Measurements from ENCODE around the gene EGFLAM.

EGFLAM gene

GRCh38 chr5:38381361-38381760 lies 123.0 kb downstream of the EGFLAM start:
- Histone ChIP-seq H3K27ac (ENCODE audit: low read length) (no peak overlapping the region), H3K4me1 (ENCODE audit: insufficient read depth, low read length) (peaks cover 32% of the 10 kb centered on the region), H3K27me3 (ENCODE audit: insufficient read depth, low read length) (peaks cover 6% of the 10 kb centered on the region; the same call in 1 of the 2 replicates), H3K36me3 (ENCODE audit: insufficient read depth, low read depth, low read length) (no peaks in the 10 kb centered on the region), H3K4me3 (ENCODE audit: low read length) (no peak overlapping the region), H3K9ac (ENCODE audit: low read depth, low read length) (no peak overlapping the region), H3K9me3 (ENCODE audit: insufficient read depth, low read depth, low read length) (no peaks in the 10 kb centered on the region)

- Histone ChIP-seq H3K4me3 (ENCODE audit: low read length) (no peak overlapping the region), H3K4me1 (ENCODE audit: insufficient read depth, low read length) (peaks cover 32% of the 10 kb centered on the region), H3K27ac (ENCODE audit: low read length) (no peak overlapping the region), H3K27me3 (ENCODE audit: insufficient read depth, low read length) (no peaks in the 10 kb centered on the region; the same call in 1 of the 2 replicates), H3K36me3 (ENCODE audit: insufficient read depth, low read depth, low read length) (no peaks in the 10 kb centered on the region), H3K9me3 (ENCODE audit: insufficient read depth, low read depth, low read length) (no peaks in the 10 kb centered on the region), H3K9ac (ENCODE audit: low read depth, low read length) (no peak overlapping the region)
Observed at GRCh38 chr5:38382898-38383297, 124.5 kb downstream of the EGFLAM start.

- Histone ChIP-seq H3K36me3 (ENCODE audit: insufficient read depth, low read depth, low read length) (no peaks in the 10 kb centered on the region), H3K4me1 (ENCODE audit: insufficient read depth, low read length) (peaks cover 32% of the 10 kb centered on the region), H3K9me3 (ENCODE audit: insufficient read depth, low read depth, low read length) (no peaks in the 10 kb centered on the region), H3K27ac (ENCODE audit: low read length) (no peak overlapping the region), H3K4me3 (ENCODE audit: low read length) (no peak overlapping the region), H3K9ac (ENCODE audit: low read depth, low read length) (no peak overlapping the region), H3K27me3 (ENCODE audit: insufficient read depth, low read length) (no peaks in the 10 kb centered on the region)
Observed at GRCh38 chr5:38383701-38384100, 125.3 kb downstream of the EGFLAM start.

- Histone ChIP-seq H3K4me3 (ENCODE audit: low read length) (no peak overlapping the region), H3K4me1 (ENCODE audit: insufficient read depth, low read length) (peaks cover 25% of the 10 kb centered on the region), H3K36me3 (ENCODE audit: insufficient read depth, low read depth, low read length) (no peaks in the 10 kb centered on the region), H3K27ac (ENCODE audit: low read length) (no peak overlapping the region), H3K27me3 (ENCODE audit: insufficient read depth, low read length) (no peaks in the 10 kb centered on the region), H3K9me3 (ENCODE audit: insufficient read depth, low read depth, low read length) (no peaks in the 10 kb centered on the region), H3K9ac (ENCODE audit: low read depth, low read length) (no peak overlapping the region)
Observed at GRCh38 chr5:38384396-38384795, 126.0 kb downstream of the EGFLAM start.

GRCh38 chr5:38387161-38387560 lies 128.8 kb downstream of the EGFLAM start:
- Histone ChIP-seq H3K4me1 (ENCODE audit: insufficient read depth, low read length) (peaks cover 2% of the 10 kb centered on the region; the same call in 1 of the 2 replicates), H3K27ac (ENCODE audit: low read length) (no peak overlapping the region), H3K36me3 (ENCODE audit: insufficient read depth, low read depth, low read length) (no peaks in the 10 kb centered on the region), H3K4me3 (ENCODE audit: low read length) (no peak overlapping the region), H3K27me3 (ENCODE audit: insufficient read depth, low read length) (no peaks in the 10 kb centered on the region), H3K9me3 (ENCODE audit: insufficient read depth, low read depth, low read length) (no peaks in the 10 kb centered on the region; the same call in 1 of the 2 replicates), H3K9ac (ENCODE audit: low read depth, low read length) (no peak overlapping the region)

- Histone ChIP-seq H3K9me3 (ENCODE audit: insufficient read depth, low read depth, low read length) (no peaks in the 10 kb centered on the region; the same call in 1 of the 2 replicates), H3K4me3 (ENCODE audit: low read length) (no peak overlapping the region), H3K4me1 (ENCODE audit: insufficient read depth, low read length) (peaks cover 5% of the 10 kb centered on the region; the same call in 1 of the 2 replicates), H3K27me3 (ENCODE audit: insufficient read depth, low read length) (no peaks in the 10 kb centered on the region), H3K9ac (ENCODE audit: low read depth, low read length) (no peak overlapping the region), H3K36me3 (ENCODE audit: insufficient read depth, low read depth, low read length) (no peaks in the 10 kb centered on the region), H3K27ac (ENCODE audit: low read length) (no peak overlapping the region)
Observed at GRCh38 chr5:38393636-38394035, 135.3 kb downstream of the EGFLAM start.

GRCh38 chr5:38396766-38397165 lies 138.4 kb downstream of the EGFLAM start:
- Histone ChIP-seq H3K9ac (ENCODE audit: low read depth, low read length) (no peak overlapping the region), H3K9me3 (ENCODE audit: insufficient read depth, low read depth, low read length) (no peaks in the 10 kb centered on the region; the same call in 1 of the 2 replicates), H3K27ac (ENCODE audit: low read length) (no peak overlapping the region), H3K36me3 (ENCODE audit: insufficient read depth, low read depth, low read length) (no peaks in the 10 kb centered on the region), H3K27me3 (ENCODE audit: insufficient read depth, low read length) (no peaks in the 10 kb centered on the region), H3K4me3 (ENCODE audit: low read length) (no peak overlapping the region), H3K4me1 (ENCODE audit: insufficient read depth, low read length) (peaks cover 5% of the 10 kb centered on the region; the same call in 1 of the 2 replicates)

GRCh38 chr5:38400365-38400764 lies 142.0 kb downstream of the EGFLAM start:
- no peak overlapping the region for H3K9ac ChIP-seq (ENCODE audit: low read depth, low read length)
- H3K27me3 ChIP-seq (ENCODE audit: insufficient read depth, low read length): no peaks in the 10 kb centered on the region
- H3K27ac ChIP-seq (ENCODE audit: low read length): no peak overlapping the region
- H3K4me3 ChIP-seq (ENCODE audit: low read length): no peak overlapping the region
- peaks cover 5% of the 10 kb centered on the region; the same call in 1 of the 2 replicates for H3K4me1 ChIP-seq (ENCODE audit: insufficient read depth, low read length)
- H3K9me3 ChIP-seq (ENCODE audit: insufficient read depth, low read depth, low read length): no peaks in the 10 kb centered on the region
- H3K36me3 ChIP-seq (ENCODE audit: insufficient read depth, low read depth, low read length): no peaks in the 10 kb centered on the region

GRCh38 chr5:38401145-38401544 lies 142.8 kb downstream of the EGFLAM start:
- no peaks in the 10 kb centered on the region for H3K27me3 ChIP-seq (ENCODE audit: insufficient read depth, low read length)
- no peak overlapping the region for H3K27ac ChIP-seq (ENCODE audit: low read length)
- no peak overlapping the region for H3K9ac ChIP-seq (ENCODE audit: low read depth, low read length)

GRCh38 chr5:38403406-38403805 lies 145.0 kb downstream of the EGFLAM start:
- Histone ChIP-seq H3K4me1 (ENCODE audit: insufficient read depth, low read length) (no peaks in the 10 kb centered on the region; the same call in 1 of the 2 replicates), H3K9me3 (ENCODE audit: insufficient read depth, low read depth, low read length) (no peaks in the 10 kb centered on the region), H3K36me3 (ENCODE audit: insufficient read depth, low read depth, low read length) (no peaks in the 10 kb centered on the region), H3K4me3 (ENCODE audit: low read length) (no peak overlapping the region), H3K27ac (ENCODE audit: low read length) (no peak overlapping the region), H3K27me3 (ENCODE audit: insufficient read depth, low read length) (no peaks in the 10 kb centered on the region), H3K9ac (ENCODE audit: low read depth, low read length) (no peak overlapping the region)

More at GRCh38 chr5:38401145-38401544, 142.8 kb downstream of the EGFLAM start:
- Histone ChIP-seq H3K36me3 (ENCODE audit: insufficient read depth, low read depth, low read length) (no peaks in the 10 kb centered on the region), H3K9me3 (ENCODE audit: insufficient read depth, low read depth, low read length) (no peaks in the 10 kb centered on the region), H3K4me1 (ENCODE audit: insufficient read depth, low read length) (peaks cover 5% of the 10 kb centered on the region; the same call in 1 of the 2 replicates), H3K4me3 (ENCODE audit: low read length) (no peak overlapping the region)

GRCh38 chr5:38403877-38404635 lies 145.7 kb downstream of the EGFLAM start:
- no peak overlapping the region for H3K9ac ChIP-seq (ENCODE audit: low read depth, low read length)
- no peaks in the 10 kb centered on the region for H3K27me3 ChIP-seq (ENCODE audit: insufficient read depth, low read length)
- H3K9me3 ChIP-seq (ENCODE audit: insufficient read depth, low read depth, low read length): no peaks in the 10 kb centered on the region
- H3K27ac ChIP-seq (ENCODE audit: low read length): no peak overlapping the region
- no peaks in the 10 kb centered on the region; the same call in 1 of the 2 replicates for H3K4me1 ChIP-seq (ENCODE audit: insufficient read depth, low read length)
- H3K4me3 ChIP-seq (ENCODE audit: low read length): no peak overlapping the region
- no peaks in the 10 kb centered on the region for H3K36me3 ChIP-seq (ENCODE audit: insufficient read depth, low read depth, low read length)

GRCh38 chr5:38404667-38405276 lies 146.4 kb downstream of the EGFLAM start:
- Histone ChIP-seq H3K4me1 (ENCODE audit: insufficient read depth, low read length) (no peaks in the 10 kb centered on the region), H3K27ac (ENCODE audit: low read length) (no peak overlapping the region), H3K36me3 (ENCODE audit: insufficient read depth, low read depth, low read length) (no peaks in the 10 kb centered on the region), H3K9me3 (ENCODE audit: insufficient read depth, low read depth, low read length) (no peaks in the 10 kb centered on the region), H3K27me3 (ENCODE audit: insufficient read depth, low read length) (no peaks in the 10 kb centered on the region), H3K4me3 (ENCODE audit: low read length) (no peak overlapping the region), H3K9ac (ENCODE audit: low read depth, low read length) (no peak overlapping the region)
